IPS DF 6.9 (cell line): Measurements from ENCODE around the gene DCLK2.
A peak's percentile ranks its signal among the peaks of the same experiment; 100 is the strongest.

ENCODE experiments used
- DNase-seq: peaks from one replicate; pipeline ENCODE4 v3.0.0-alpha.2; 2013; ENCODE audit warnings: low read depth, low spot score
- H3K27ac ChIP-seq: one replicate; pipeline ENCODE4 v1.5.1; 2013; ENCODE audit warnings: low read length, control low read depth
- H3K27me3 ChIP-seq: 2 replicates; pipeline ENCODE4 v1.6.1; 2013; ENCODE audit warnings: mild to moderate bottlenecking, low read length; ENCODE audit not compliant: control insufficient read depth, insufficient read depth
- H3K36me3 ChIP-seq: 2 replicates; pipeline ENCODE4 v1.6.1; 2013; ENCODE audit warnings: low read length; ENCODE audit not compliant: control insufficient read depth, insufficient read depth
- H3K4me1 ChIP-seq: 2 replicates; pipeline ENCODE4 v1.6.1; 2013; ENCODE audit warnings: low read length; ENCODE audit not compliant: control insufficient read depth, insufficient read depth
- H3K4me3 ChIP-seq: 2 replicates; pipeline ENCODE4 v1.5.1; 2013; ENCODE audit warnings: mild to moderate bottlenecking, low read length
- H3K9me3 ChIP-seq: 2 replicates; pipeline ENCODE4 v1.6.1; 2013; ENCODE audit warnings: low read length, inconsistent platforms; ENCODE audit not compliant: control insufficient read depth, insufficient read depth
- WGBS: extraction: QIAGEN DNeasy Blood & Tissue Kit; methylation state at CpG from one replicate; pipeline ENCODE4 v1.1.7; 2013; ENCODE audit warnings: mixed read lengths, missing lambda C conversion rate; ENCODE audit not compliant: insufficient read length, insufficient coverage; 5-methylcytosine and 5-hydroxymethylcytosine counted together

DCLK2 gene

DNA sequence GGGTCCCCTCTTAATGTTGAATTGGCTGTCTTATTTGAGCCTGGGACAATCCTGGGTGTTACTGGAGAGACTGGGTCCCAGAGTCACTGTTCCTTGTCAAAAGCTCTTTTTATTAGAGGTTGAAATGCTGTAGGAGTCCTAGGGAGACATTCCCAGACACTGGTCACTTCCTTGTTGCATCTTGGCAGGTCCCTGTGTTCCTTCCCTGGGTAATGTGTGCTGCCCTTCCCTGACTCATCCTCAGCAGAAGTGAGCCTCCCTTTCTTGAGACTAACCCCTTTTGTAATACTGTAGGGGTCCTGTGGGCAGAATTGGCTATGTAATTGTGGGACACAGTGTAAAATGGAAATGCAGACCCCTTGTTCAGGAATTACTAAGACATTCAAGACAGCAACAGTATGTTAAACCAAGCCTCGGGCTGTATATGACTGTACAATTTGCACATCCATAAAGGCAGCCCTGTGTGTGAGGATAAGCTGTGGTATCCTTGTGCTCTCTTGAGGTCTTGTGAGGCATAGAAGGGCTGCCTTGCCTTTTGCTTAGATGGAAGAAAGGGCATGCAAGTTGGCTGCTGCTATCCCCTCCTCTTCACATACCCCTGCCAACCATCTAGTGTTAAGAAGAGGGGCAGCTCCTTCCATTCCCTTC, 53.5 kb downstream of the DCLK2 start:
- H3K27me3 ChIP-seq: no peaks in the 10 kb centered on the region
- DNase-seq: no peak
- no peaks in the 10 kb centered on the region for H3K4me1 ChIP-seq
- H3K4me3 ChIP-seq: no peak overlapping the region
- no peaks in the 10 kb centered on the region for H3K36me3 ChIP-seq
- WGBS: no CpG with 5 or more reads among the region's 1 CpG
- H3K27ac ChIP-seq: no peak overlapping the region
- H3K9me3 ChIP-seq: no peaks in the 10 kb centered on the region

DNA sequence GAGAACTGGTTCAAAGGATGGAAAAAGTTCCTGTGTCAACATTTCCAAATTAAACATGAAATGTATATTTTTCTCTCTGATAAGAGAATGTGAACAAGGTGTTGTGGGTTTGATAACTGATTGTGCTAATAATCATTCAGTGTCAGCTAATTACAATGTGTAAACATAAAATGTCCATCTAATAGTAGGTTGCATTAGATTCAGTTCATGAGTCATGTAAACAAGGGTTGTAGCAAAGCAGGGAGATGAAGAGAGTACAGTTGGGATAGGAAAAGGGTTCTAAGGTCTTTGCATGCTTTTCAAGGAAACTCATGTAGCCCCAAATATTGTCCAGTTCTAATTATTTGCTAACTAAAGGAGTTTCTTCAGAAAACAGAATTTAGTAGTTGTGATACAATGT, 55.4 kb downstream of the DCLK2 start:
- Histone ChIP-seq H3K4me3 (no peak overlapping the region), H3K36me3 (no peaks in the 10 kb centered on the region), H3K27me3 (no peaks in the 10 kb centered on the region), H3K4me1 (no peaks in the 10 kb centered on the region), H3K9me3 (no peaks in the 10 kb centered on the region), H3K27ac (no peak overlapping the region)
- DNase-seq: no peak

DNA sequence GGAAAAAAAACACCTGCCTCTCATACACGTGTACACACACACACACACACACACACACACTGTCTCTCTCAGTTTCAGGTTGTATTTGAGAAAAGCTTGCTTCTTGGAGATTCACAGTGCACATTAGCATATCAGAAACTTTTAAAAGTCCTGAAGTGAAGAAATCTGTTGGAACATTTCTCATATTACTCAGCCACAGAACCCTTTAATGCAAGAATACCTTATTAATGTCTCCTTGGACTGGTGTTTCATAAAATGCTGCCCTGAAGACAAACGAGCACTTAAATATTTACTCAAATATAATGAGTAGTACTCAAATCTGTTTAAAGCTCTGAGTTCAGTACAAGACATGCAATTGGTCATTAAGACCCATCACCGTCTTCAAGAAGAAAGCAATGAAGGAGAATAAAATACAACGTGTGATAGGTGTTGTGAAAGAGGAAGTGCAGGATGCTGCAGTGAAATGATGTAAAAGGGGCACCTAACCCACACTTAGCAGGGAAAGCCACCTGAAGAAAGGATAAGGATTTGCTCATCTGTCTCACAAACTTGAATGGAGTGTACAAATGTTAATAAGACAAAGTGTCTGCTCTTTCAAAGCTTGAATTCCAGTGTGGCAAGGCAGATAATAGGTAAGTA, 57.0 kb downstream of the DCLK2 start:
- no peaks in the 10 kb centered on the region for H3K27me3 ChIP-seq
- DNase-seq: no peak
- H3K4me3 ChIP-seq: no peak overlapping the region
- H3K36me3 ChIP-seq: no peaks in the 10 kb centered on the region
- WGBS: no CpG with 5 or more reads among the region's 4 CpGs
- H3K9me3 ChIP-seq: no peaks in the 10 kb centered on the region
- H3K4me1 ChIP-seq: no peaks in the 10 kb centered on the region
- no peak overlapping the region for H3K27ac ChIP-seq

DNA sequence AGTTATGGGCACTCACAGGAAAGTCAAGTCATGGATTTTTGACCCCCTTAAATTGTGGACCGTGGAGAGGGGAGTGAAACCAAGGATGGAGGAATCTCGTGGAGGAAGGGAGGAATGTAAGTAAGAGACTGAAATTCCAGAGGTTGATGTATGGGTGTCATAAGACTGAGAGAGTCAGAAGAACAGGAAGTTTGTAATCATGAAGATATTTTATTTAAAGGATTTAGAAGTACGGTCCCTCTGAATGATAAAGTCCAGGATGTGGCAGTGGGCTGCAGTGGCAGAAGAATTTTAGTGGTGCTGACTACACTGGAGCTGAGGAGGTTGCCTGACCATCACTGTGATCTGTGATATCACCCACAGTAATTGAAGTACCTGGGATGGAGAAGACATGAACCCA, 57.8 kb downstream of the DCLK2 start:
- no peaks in the 10 kb centered on the region for H3K9me3 ChIP-seq
- WGBS: 100% methylated on average over 1 of the region's 3 CpGs
- H3K4me1 ChIP-seq: no peaks in the 10 kb centered on the region
- no peak overlapping the region for H3K4me3 ChIP-seq
- H3K27me3 ChIP-seq: no peaks in the 10 kb centered on the region
- no peak for DNase-seq
- no peaks in the 10 kb centered on the region for H3K36me3 ChIP-seq
- no peak overlapping the region for H3K27ac ChIP-seq

DNA sequence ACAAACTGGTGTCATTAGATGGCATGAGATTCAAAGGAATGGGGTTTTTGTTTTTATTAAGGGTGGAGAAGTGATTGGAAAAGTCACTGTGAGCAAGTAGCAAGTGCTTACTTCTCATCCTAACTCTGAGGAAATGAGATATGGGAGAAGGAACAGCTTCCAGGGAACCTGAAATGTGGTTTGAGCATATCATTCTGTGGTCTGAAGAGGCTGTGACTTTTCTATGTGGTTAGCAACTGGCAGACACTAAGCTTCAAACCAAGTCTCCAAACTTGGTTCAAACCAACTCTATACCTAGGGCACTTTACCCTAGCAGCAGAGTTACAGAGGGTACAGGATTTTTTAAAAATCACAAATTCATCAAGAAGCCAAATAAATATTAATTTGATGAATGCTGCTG, 58.2 kb downstream of the DCLK2 start:
- Histone ChIP-seq H3K27me3 (no peaks in the 10 kb centered on the region), H3K9me3 (no peaks in the 10 kb centered on the region), H3K4me1 (no peaks in the 10 kb centered on the region), H3K36me3 (no peaks in the 10 kb centered on the region), H3K27ac (no peak overlapping the region), H3K4me3 (no peak overlapping the region)
- DNase-seq: no peak

DNA sequence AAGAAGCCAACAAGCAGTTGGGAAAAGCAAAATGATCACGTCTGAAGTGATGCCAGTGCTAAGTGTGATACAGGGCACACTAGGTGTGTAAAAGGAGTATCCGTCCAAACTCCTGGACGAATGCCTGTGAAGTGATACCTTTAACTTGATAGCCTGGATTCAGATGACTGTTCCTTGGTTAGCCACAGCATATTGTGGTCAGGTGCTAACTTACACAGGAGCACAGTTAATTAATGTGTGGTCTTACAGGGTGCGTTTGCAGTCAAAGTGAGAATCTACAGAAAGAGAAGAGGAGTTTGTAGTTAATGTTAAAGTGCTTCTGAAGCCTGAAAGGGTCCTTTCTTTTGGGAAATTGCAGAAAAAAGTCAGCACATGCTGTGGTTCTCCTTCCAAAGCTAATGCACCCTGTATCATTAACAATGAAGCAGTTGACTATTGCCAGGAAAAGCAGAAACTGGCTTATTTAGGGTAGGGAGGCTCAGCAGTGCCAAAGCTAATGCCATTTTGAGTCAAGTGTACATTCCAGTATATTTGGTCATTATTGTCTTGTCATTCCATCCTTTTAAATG, 61.1 kb downstream of the DCLK2 start:
- WGBS: no CpG with 5 or more reads among the region's 4 CpGs
- DNase-seq: no peak

DNA sequence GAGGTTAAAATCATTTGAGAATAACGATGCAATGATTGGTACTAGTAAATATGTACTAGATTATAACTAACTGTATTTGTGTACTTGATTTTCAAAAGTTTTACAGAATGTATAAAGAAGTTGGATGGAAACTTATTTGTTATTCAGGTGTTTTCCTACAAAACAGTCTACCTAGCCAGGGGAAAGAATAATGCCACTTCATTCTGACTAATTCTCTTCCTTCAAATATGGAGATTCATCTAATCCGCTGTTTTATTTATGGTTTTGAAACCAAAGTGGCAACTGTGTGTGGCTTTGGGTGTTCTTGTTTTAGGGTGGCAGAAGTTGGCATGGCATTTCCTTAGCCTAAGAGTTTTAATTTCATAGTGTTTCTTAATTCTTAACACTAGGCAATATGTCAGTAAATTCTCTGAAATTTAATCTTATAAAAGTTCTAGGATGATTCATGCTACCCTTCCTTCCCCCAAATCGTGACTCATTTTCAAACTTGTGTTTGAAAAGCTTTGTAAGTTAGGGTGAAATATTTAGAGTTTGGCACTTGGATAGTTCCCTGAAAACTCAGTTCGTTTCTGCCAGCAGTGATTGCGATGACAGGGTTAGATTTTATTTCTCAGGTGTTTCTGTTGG, 62.6 kb downstream of the DCLK2 start:
- WGBS: no CpG with 5 or more reads among the region's 5 CpGs
- Histone ChIP-seq H3K9me3 (no peaks in the 10 kb centered on the region), H3K4me1 (no peaks in the 10 kb centered on the region), H3K27ac (no peak overlapping the region), H3K36me3 (no peaks in the 10 kb centered on the region), H3K4me3 (no peak overlapping the region), H3K27me3 (no peaks in the 10 kb centered on the region)
- no peak for DNase-seq

More for the DNA sequence above, 61.1 kb downstream of the DCLK2 start:
- Histone ChIP-seq H3K36me3 (no peaks in the 10 kb centered on the region), H3K27ac (no peak overlapping the region), H3K4me3 (no peak overlapping the region), H3K4me1 (no peaks in the 10 kb centered on the region), H3K27me3 (no peaks in the 10 kb centered on the region), H3K9me3 (no peaks in the 10 kb centered on the region)

DNA sequence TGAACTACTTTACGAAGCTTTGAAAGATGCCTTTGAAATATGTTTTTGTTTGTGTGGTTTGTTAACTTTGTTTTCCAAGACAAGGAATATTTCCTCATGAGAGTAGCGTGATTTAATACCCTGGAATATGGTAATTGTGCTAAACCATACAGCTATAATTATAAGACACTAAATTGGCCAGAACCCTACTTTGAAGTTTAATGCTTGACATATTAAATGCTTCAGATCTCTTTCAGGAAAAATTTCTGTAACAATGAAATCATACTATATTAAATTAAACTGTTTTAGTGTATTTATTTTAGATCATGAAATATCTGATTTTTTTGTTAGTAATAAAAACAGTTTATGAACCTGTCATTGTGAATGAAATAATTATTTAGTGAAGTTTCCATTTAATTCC, 63.5 kb downstream of the DCLK2 start:
- H3K4me1 ChIP-seq: no peaks in the 10 kb centered on the region; the same call in 1 of the 2 replicates
- H3K27ac ChIP-seq: no peak overlapping the region
- no peaks in the 10 kb centered on the region for H3K27me3 ChIP-seq
- WGBS: no CpG with 5 or more reads among the region's 2 CpGs
- H3K4me3 ChIP-seq: no peak overlapping the region
- no peaks in the 10 kb centered on the region for H3K36me3 ChIP-seq
- DNase-seq: no peak
- no peaks in the 10 kb centered on the region for H3K9me3 ChIP-seq

DNA sequence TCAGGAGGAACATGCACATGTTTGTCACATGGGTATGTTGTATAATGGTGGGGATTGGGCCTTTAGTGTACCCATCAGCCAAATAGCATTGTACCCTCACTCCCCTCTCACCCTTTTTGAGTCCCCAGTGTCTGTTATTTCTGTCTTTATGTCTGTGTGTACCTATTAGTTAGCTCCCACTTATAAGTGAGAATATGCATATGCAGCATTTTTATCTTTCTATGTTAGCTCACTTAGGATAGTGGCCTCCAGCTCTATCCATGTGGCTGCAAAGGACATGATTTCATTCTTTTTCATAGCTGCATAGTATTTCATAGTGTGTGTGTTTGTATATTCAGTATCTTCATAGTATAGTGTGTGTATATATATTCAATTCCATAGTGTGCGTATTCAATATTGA, 64.6 kb downstream of the DCLK2 start:
- Histone ChIP-seq H3K9me3 (no peaks in the 10 kb centered on the region), H3K27ac (no peak overlapping the region), H3K36me3 (no peaks in the 10 kb centered on the region), H3K4me3 (no peak overlapping the region), H3K4me1 (no peaks in the 10 kb centered on the region; the same call in 1 of the 2 replicates), H3K27me3 (no peaks in the 10 kb centered on the region)
- no peak for DNase-seq
- WGBS: no CpG with 5 or more reads among the region's 1 CpG

DNA sequence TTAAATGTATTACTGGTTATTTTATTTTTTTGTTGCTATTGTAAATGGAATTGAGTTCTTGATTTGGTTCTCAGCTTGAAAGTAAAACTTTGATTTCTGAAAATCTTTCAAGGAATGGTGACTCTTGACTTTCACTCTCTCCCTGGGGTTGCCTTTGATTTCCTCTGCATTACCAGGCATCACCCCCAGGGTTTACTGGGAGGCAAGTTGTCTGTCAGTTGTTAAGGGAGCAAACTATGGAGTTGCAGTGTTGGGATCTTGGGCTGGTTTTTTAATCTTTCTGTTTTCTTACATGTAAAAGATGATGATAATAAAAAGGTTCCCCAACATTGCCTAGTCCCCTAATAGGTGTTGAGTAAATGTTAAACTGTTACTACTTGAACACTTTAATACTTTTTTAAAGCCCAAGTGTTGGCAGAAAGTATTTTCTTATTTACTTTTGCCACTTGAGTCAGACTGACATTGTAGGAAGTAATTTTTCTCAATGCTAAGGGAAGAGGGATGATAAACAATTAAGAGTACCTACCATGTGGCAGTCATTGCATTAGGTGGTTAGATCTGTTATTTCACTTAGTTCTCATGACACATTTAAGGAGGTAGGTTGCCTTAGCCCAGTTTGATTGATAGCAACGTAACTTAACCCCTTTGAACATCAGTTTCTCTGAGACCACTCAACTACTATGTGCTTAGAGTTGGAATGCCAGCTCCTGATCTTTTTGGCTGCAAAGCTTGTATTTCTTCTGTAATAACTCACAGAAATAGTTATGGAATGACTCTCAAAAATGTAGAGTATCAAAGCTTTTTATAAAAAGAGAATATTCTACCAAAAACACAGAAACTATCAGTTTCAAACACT, 67.1 kb downstream of the DCLK2 start:
- H3K27ac ChIP-seq: no peak overlapping the region
- DNase-seq: peak; percentile 5
- H3K9me3 ChIP-seq: no peaks in the 10 kb centered on the region
- H3K4me3 ChIP-seq: no peak overlapping the region
- no peaks in the 10 kb centered on the region; the same call in 1 of the 2 replicates for H3K4me1 ChIP-seq
- no peaks in the 10 kb centered on the region for H3K27me3 ChIP-seq
- H3K36me3 ChIP-seq: no peaks in the 10 kb centered on the region
- no CpG with 5 or more reads among the region's 1 CpG for WGBS
